GM12864 (cell line): Measurements from ENCODE around the gene GRID1.
"Not testable (repeated sequence)": the region's sequence is repeated elsewhere in the genome, so short reads cannot be mapped to it uniquely, and the experiment has no call there.

ENCODE experiments used
- DNase-seq: peaks from one replicate; pipeline ENCODE4 v3.0.0-alpha.2; 2011; ENCODE audit warnings: low read depth
- H3K4me3 ChIP-seq: 2 replicates; pipeline ENCODE4 v1.5.1; 2011; ENCODE audit warnings: mild to moderate bottlenecking, low read depth, low read length, control low read depth
- TF ChIP-seq, protein P1 (sequence below): IDR thresholded peaks from 2 replicates; pipeline ENCODE4 v1.5.1; 2011; ENCODE audit warnings: low read depth, mild to moderate bottlenecking, moderate library complexity, low read length, control low read depth, inconsistent platforms; ENCODE audit errors: missing control alignments

Gene GRID1

GRCh38 chr10:86178401-86179152 lies 188.0 kb downstream of the GRID1 start:
- DNase-seq, result no peak

GRCh38 chr10:86177537-86178155 lies 188.9 kb downstream of the GRID1 start:
- H3K4me3 ChIP-seq, result no peak overlapping the region
- TF ChIP-seq, protein P1, sequence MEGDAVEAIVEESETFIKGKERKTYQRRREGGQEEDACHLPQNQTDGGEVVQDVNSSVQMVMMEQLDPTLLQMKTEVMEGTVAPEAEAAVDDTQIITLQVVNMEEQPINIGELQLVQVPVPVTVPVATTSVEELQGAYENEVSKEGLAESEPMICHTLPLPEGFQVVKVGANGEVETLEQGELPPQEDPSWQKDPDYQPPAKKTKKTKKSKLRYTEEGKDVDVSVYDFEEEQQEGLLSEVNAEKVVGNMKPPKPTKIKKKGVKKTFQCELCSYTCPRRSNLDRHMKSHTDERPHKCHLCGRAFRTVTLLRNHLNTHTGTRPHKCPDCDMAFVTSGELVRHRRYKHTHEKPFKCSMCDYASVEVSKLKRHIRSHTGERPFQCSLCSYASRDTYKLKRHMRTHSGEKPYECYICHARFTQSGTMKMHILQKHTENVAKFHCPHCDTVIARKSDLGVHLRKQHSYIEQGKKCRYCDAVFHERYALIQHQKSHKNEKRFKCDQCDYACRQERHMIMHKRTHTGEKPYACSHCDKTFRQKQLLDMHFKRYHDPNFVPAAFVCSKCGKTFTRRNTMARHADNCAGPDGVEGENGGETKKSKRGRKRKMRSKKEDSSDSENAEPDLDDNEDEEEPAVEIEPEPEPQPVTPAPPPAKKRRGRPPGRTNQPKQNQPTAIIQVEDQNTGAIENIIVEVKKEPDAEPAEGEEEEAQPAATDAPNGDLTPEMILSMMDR, result no peak
- DNase-seq, result no peak

More at GRCh38 chr10:86178401-86179152, 188.0 kb downstream of the GRID1 start:
- TF ChIP-seq, protein P1, result peak; percentile 66
- H3K4me3 ChIP-seq, result no peak overlapping the region

- DNase-seq, result no peak
- TF ChIP-seq, protein P1, result no peak
- no peak overlapping the region for H3K4me3 ChIP-seq
Measured at GRCh38 chr10:86176850-86177536, 189.6 kb downstream of the GRID1 start.

DNA sequence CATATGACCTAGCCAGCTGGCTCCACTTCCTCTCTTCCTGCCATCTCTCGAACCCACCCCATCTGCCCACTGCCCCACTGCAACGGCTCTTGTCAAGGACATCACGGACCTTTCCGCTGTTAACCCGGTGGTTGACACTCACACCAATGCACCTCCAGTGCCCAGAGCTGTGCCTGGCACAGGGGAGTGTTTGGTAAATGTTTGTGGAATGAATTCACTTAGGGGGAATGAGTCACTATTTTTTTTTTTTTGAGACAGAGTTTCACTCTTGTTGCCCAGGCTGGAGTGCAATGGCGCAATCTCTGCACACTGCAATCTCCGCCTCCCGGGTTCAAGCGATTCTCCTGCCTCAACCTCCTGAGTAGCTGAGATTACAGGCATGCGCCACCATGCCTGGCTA lies 191.1 kb downstream of the GRID1 start:
- DNase-seq, H3K4me3 ChIP-seq: not testable (repeated sequence)

DNA sequence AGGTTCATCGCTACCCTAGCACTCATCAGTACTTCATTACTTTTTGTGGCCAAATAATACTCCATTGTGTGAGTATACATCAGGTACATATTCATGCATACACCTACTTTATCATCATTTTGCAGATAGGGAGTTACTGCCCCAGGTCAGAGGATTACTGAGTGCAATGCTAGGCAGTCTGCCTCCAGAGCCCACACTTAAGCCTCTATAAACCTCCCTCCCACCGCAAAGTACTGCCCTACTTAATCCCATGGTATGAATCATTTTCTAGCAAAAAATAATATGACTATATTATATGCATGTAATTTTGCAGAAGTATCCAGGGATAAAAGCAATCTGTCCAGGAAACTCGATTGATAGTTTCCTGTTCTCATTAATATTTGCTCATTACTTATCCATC lies 194.3 kb downstream of the GRID1 start:
- no peak overlapping the region for H3K4me3 ChIP-seq
- no peak for DNase-seq
- TF ChIP-seq, protein P1, result no peak

DNA sequence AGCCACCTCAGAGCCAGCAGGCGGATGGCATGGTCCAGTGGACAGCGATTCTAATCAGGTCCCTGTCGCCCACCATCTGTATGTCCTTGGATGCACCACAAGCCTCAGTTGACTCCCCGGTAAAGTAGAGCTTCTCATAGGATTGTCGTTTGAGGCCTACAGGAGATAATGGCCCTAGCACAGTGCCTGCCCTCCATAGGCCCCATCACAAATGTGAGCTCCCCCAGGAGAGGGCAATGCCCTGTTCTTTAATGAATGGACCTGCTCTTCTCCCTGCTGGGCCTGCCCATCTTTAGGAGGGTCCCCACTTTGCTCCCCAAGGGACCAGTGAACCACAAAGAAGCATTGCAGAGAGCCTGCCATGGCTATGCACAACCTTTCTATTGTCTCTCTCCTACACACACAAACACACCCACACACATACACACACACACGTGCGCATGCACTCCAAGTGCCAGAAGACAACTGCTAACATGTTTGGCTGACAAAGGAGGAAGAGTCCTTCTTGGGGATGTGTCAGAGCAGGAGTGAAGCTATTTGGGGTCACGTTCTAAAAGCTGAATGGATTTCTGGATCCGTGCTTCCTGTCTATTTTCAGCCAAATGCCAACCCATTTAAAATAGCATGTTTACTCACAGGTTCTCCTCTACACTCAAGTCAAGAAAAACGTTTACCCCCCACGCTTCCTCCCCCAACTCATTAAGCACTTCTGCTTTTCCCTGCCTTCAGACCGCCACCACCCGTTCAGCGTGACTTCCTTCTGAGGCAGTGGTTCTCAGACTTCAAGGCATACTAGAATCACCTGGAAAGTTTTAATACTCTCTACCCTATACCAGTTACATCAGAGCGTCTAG lies 196.1 kb downstream of the GRID1 start:
- no peak for DNase-seq
- TF ChIP-seq, protein P1, result no peak

More for the DNA sequence above, 196.1 kb downstream of the GRID1 start:
- H3K4me3 ChIP-seq, result no peak overlapping the region
